CD14-positive monocyte (primary cell): ENCODE data around the gene SRPRB. TPM values are rescaled to one million over a fixed set of nuclear protein-coding genes. Genes with fewer than 3 reads are reported as not detected.
A peak's percentile ranks its signal among the peaks of the same experiment; 100 is the strongest.

Source experiments
- DNase-seq, 3 donors: peaks; one replicate each; pipeline ENCODE4 v3.0.0-alpha.2; 2011 to 2022
- H2AFZ ChIP-seq: 2 replicates; pipeline ENCODE4 v1.6.0; 2012; ENCODE audit warnings: mild to moderate bottlenecking, low read depth, low read length, inconsistent platforms; ENCODE audit not compliant: insufficient read depth, poor library complexity, severe bottlenecking
- H3K27ac ChIP-seq, 2 donors: 1 replicate in 1 of 2; 2 replicates in 1 of 2; pipeline ENCODE4 v1.5.1; 2012 to 2013; ENCODE audit warnings: low read length in 2 of 2, control low read depth in 1 of 2, inconsistent platforms in 1 of 2, low read depth in 1 of 2, mild to moderate bottlenecking in 1 of 2
- H3K27me3 ChIP-seq, 2 donors: one replicate each; pipeline versions ENCODE4 v1.6.0 to v1.6.1; 2011 to 2013; ENCODE audit warnings: low read length in 2 of 2; ENCODE audit not compliant: control insufficient read depth in 2 of 2, insufficient read depth in 2 of 2
- H3K36me3 ChIP-seq, 2 donors: replicated peaks in 1 of 2; 1 replicate in 1 of 2; 2 replicates in 1 of 2; pipeline versions ENCODE4 v1.5.1 to v1.6.1; 2012 to 2013; ENCODE audit warnings: low read length in 2 of 2, control low read depth in 1 of 2, inconsistent platforms in 1 of 2, mild to moderate bottlenecking in 1 of 2; ENCODE audit not compliant: insufficient read depth in 2 of 2, control insufficient read depth in 1 of 2
- H3K4me1 ChIP-seq, 2 donors: 1 replicate in 1 of 2; 2 replicates in 1 of 2; pipeline versions ENCODE4 v1.5.1 to v1.6.1; 2012 to 2013; ENCODE audit warnings: low read length in 2 of 2, control low read depth in 1 of 2, inconsistent platforms in 1 of 2, mild to moderate bottlenecking in 1 of 2, moderate library complexity in 1 of 2; ENCODE audit not compliant: insufficient read depth in 2 of 2, control insufficient read depth in 1 of 2
- H3K4me2 ChIP-seq: replicated peaks from 2 replicates; pipeline ENCODE3; 2012; ENCODE audit warnings: low read length, moderate library complexity, mild to moderate bottlenecking; ENCODE audit not compliant: poor library complexity, severe bottlenecking; ENCODE audit errors: extremely low read depth
- H3K4me3 ChIP-seq, 3 experiments: fragments of 200-600 bp in 1 of 3; sonication (generic) in 1 of 3; replicated peaks in 1 of 3; 1 replicate in 2 of 3; 2 replicates in 1 of 3; pipeline ENCODE4 v1.5.1; 2011 to 2013; ENCODE audit warnings: low read length in 3 of 3, mild to moderate bottlenecking in 3 of 3, control low read depth in 2 of 3, low read depth in 2 of 3, inconsistent platforms in 1 of 3, moderate library complexity in 1 of 3
- H3K79me2 ChIP-seq: 2 replicates; pipeline ENCODE4 v1.6.0; 2012; ENCODE audit warnings: mild to moderate bottlenecking, control low read depth, inconsistent platforms, low read length, moderate library complexity; ENCODE audit not compliant: insufficient read depth
- H3K9ac ChIP-seq: 2 replicates; pipeline ENCODE4 v1.6.0; 2017; ENCODE audit warnings: low read length, mild to moderate bottlenecking; ENCODE audit not compliant: insufficient read depth, poor library complexity, severe bottlenecking
- H3K9me3 ChIP-seq, 2 donors: replicated peaks in 1 of 2; 1 replicate in 1 of 2; 2 replicates in 1 of 2; pipeline versions ENCODE4 v1.5.1 to v1.6.1; 2012 to 2013; ENCODE audit warnings: low read length in 2 of 2, control low read depth in 1 of 2; ENCODE audit not compliant: control insufficient read depth in 1 of 2, insufficient read depth in 1 of 2
- H4K20me1 ChIP-seq: 2 replicates; pipeline ENCODE4 v1.6.0; 2012; ENCODE audit warnings: mild to moderate bottlenecking, low read length, control low read depth, moderate library complexity; ENCODE audit not compliant: insufficient read depth
- H3K27ac Mint-ChIP-seq, 7 donors: one replicate each; pipeline ENCODE4 v1.8.0; 2020; ENCODE audit warnings: mild to moderate bottlenecking in 7 of 7, mixed read lengths in 7 of 7, moderate library complexity in 6 of 7, inconsistent platforms in 2 of 7
- H3K27me3 Mint-ChIP-seq, 3 donors: one replicate each; pipeline ENCODE4 v1.8.0; 2021 to 2022; ENCODE audit warnings: low read depth in 3 of 3, mild to moderate bottlenecking in 3 of 3, mixed read lengths in 3 of 3, moderate library complexity in 3 of 3, inconsistent platforms in 1 of 3
- H3K36me3 Mint-ChIP-seq, 2 donors: one replicate each; pipeline ENCODE4 v1.8.0; 2020; ENCODE audit warnings: mixed read lengths in 2 of 2, inconsistent platforms in 1 of 2, mild to moderate bottlenecking in 1 of 2
- H3K4me1 Mint-ChIP-seq: one replicate; pipeline ENCODE4 v1.8.0; 2020; ENCODE audit warnings: mild to moderate bottlenecking, mixed read lengths
- H3K4me3 Mint-ChIP-seq, 2 donors: one replicate each; pipeline ENCODE4 v1.8.0; 2020; ENCODE audit warnings: mild to moderate bottlenecking in 2 of 2, mixed read lengths in 2 of 2, moderate library complexity in 1 of 2
- H3K9me3 Mint-ChIP-seq, 7 donors: one replicate each; pipeline ENCODE4 v1.8.0; 2020 to 2022; ENCODE audit warnings: mixed read lengths in 7 of 7, mild to moderate bottlenecking in 6 of 7, moderate library complexity in 6 of 7, inconsistent platforms in 2 of 7
- CTCF ChIP-seq: fragments of 200-600 bp; IDR thresholded peaks from one replicate; pipeline ENCODE4 v1.8.0; 2022; ENCODE audit warnings: antibody characterized with exemption, mild to moderate bottlenecking
- WGBS: methylation state at CpG from one replicate; pipeline ENCODE4 v1.1.5; 2013; ENCODE audit warnings: missing lambda C conversion rate; ENCODE audit not compliant: insufficient coverage; 5-methylcytosine and 5-hydroxymethylcytosine counted together
- intact Hi-C, 2 donors: fragments of 100-400 bp; cut with micrococcal nuclease; formaldehyde crosslinking; loops; one replicate each; pipeline versions ENCODE4 v1.15.0 to v1.15.1; 2023
- polyA plus RNA-seq, 3 donors: library from polyadenylated mRNA; depleted of rRNA in 1 of 3; unstranded in 2 of 3; stranded (reverse) in 1 of 3; fragments of 300-500 nt in 2 of 3; fragments of >200 nt in 1 of 3; fragmentation: Illumina TruSeq in 2 of 3; gene quantifications; 1 replicate in 2 of 3; 2 replicates in 1 of 3; pipeline ENCODE4 v1.2.3, GENCODE V29; 2012 to 2021

SRPRB gene
- polyA plus RNA-seq, 3 donors: 6.1 to 30.6 (median 29.9) TPM

- no peaks in the 10 kb centered on the region for H3K79me2 ChIP-seq
- H3K27me3 Mint-ChIP-seq: peaks cover 0 to 3% (median 0%) of the 10 kb centered on the region in 3 donors
- intact Hi-C loops: no loop called here
- no peak overlapping the region for H3K4me2 ChIP-seq
- H3K4me1 ChIP-seq: no peaks in the 10 kb centered on the region
- no peaks in the 10 kb centered on the region for H3K36me3 Mint-ChIP-seq
- H3K27ac ChIP-seq: no peak overlapping the region
- H3K4me3 Mint-ChIP-seq: no peak overlapping the region
- H3K4me3 ChIP-seq: no peak overlapping the region
- H3K36me3 ChIP-seq: no peaks in the 10 kb centered on the region
- no peak for DNase-seq
- no peak overlapping the region for H3K9ac ChIP-seq
- no peaks in the 10 kb centered on the region for H4K20me1 ChIP-seq
- no peak overlapping the region for H2AFZ ChIP-seq
- TF ChIP-seq CTCF: no peak
- H3K27me3 ChIP-seq: peaks cover 0 to 2% of the 10 kb centered on the region in 2 donors
- peaks cover 5 to 20% of the 10 kb centered on the region in 2 donors for H3K9me3 ChIP-seq
- H3K27ac Mint-ChIP-seq: no peak overlapping the region
- no peaks in the 10 kb centered on the region for H3K4me1 Mint-ChIP-seq
- H3K9me3 Mint-ChIP-seq: peaks cover 4 to 31% (median 24%) of the 10 kb centered on the region in 7 donors
- WGBS: 79% methylated on average over 4 of the region's 9 CpGs
Measured at GRCh38 chr3:133792171-133792763, 13.3 kb upstream of the SRPRB start.

- no peaks in the 10 kb centered on the region for H3K79me2 ChIP-seq
- H3K4me1 Mint-ChIP-seq: peaks cover 10% of the 10 kb centered on the region
- no peak overlapping the region for H3K4me3 ChIP-seq
- H3K9ac ChIP-seq: no peak overlapping the region
- no peaks in the 10 kb centered on the region for H3K9me3 ChIP-seq
- no peak overlapping the region for H3K4me3 Mint-ChIP-seq
- H3K4me1 ChIP-seq: peaks cover 0 to 4% of the 10 kb centered on the region in 2 donors
- peaks cover 3 to 17% (median 14%) of the 10 kb centered on the region in 7 donors for H3K9me3 Mint-ChIP-seq
- no peaks in the 10 kb centered on the region for H3K36me3 Mint-ChIP-seq
- no peaks in the 10 kb centered on the region for H4K20me1 ChIP-seq
- WGBS: 73% methylated on average over 3 of the region's 3 CpGs
- TF ChIP-seq CTCF: no peak
- no peaks in the 10 kb centered on the region for H3K36me3 ChIP-seq
- no peak overlapping the region for H3K27ac ChIP-seq
- no peaks in the 10 kb centered on the region for H3K27me3 ChIP-seq
- H3K4me2 ChIP-seq: no peak overlapping the region
- H3K27me3 Mint-ChIP-seq: peaks cover 7 to 11% (median 9%) of the 10 kb centered on the region in 3 donors
- H2AFZ ChIP-seq: no peak overlapping the region
- intact Hi-C loops: no loop called here
- no peak for DNase-seq
- H3K27ac Mint-ChIP-seq: peak overlapping the region in 1 of 7 donors; percentile 28
Measured at GRCh38 chr3:133797396-133798105, 8.1 kb upstream of the SRPRB start.
